HTR-8/SVneo (cell line): Measurements from ENCODE around the gene MAML3.
A peak's percentile ranks its signal among the peaks of the same experiment; 100 is the strongest.

ENCODE experiments used
- DNase-seq: peaks from one replicate; pipeline ENCODE4 v3.0.0; 2011; ENCODE audit warnings: low spot score, mixed read lengths; ENCODE audit not compliant: insufficient read length
- FAIRE-seq: peaks from 2 replicates; lab custom pipeline; 2011; peaks lifted over from hg19 to GRCh38; lab: Jason Lieb, UNC

MAML3 gene

GRCh38 chr4:139783741-139784484 is 370.1 kb downstream of the MAML3 start:
- FAIRE-seq (no peak), DNase-seq (no peak)

- FAIRE-seq (no peak), DNase-seq (no peak)
These were observed 371.0 kb downstream of the MAML3 start for GRCh38 chr4:139782926-139783522.

GRCh38 chr4:139781066-139781465 is 372.9 kb downstream of the MAML3 start:
- FAIRE-seq (no peak), DNase-seq (no peak)

- DNase-seq, result no peak
- no peak for FAIRE-seq
These were observed 374.3 kb downstream of the MAML3 start for GRCh38 chr4:139779691-139780090.

- DNase-seq, result no peak
- no peak for FAIRE-seq
These were observed 376.2 kb downstream of the MAML3 start for GRCh38 chr4:139777757-139778156.

GRCh38 chr4:139776235-139776634 is 377.7 kb downstream of the MAML3 start:
- DNase-seq (no peak), FAIRE-seq (no peak)

- no peak for FAIRE-seq
- no peak for DNase-seq
These were observed 379.1 kb downstream of the MAML3 start for GRCh38 chr4:139774759-139775487.

GRCh38 chr4:139773560-139774318 is 380.2 kb downstream of the MAML3 start:
- FAIRE-seq, result no peak
- no peak for DNase-seq

- FAIRE-seq (no peak), DNase-seq (no peak)
These were observed 383.6 kb downstream of the MAML3 start for GRCh38 chr4:139770361-139770760.

- FAIRE-seq (no peak), DNase-seq (no peak)
These were observed 384.6 kb downstream of the MAML3 start for GRCh38 chr4:139769364-139769763.

GRCh38 chr4:139768896-139769295 is 385.1 kb downstream of the MAML3 start:
- no peak for DNase-seq
- FAIRE-seq, result no peak

- DNase-seq (no peak), FAIRE-seq (no peak)
These were observed 385.6 kb downstream of the MAML3 start for GRCh38 chr4:139768366-139768765.

GRCh38 chr4:139767585-139767984 is 386.4 kb downstream of the MAML3 start:
- no peak for DNase-seq
- no peak for FAIRE-seq

- no peak for DNase-seq
- FAIRE-seq, result no peak
These were observed 386.8 kb downstream of the MAML3 start for GRCh38 chr4:139767168-139767567.

GRCh38 chr4:139764686-139765310 is 389.2 kb downstream of the MAML3 start:
- no peak for FAIRE-seq
- DNase-seq, result no peak

- no peak for DNase-seq
- FAIRE-seq, result peak; percentile 16
These were observed 389.8 kb downstream of the MAML3 start for GRCh38 chr4:139764182-139764581.

- DNase-seq, result no peak
- no peak for FAIRE-seq
These were observed 390.3 kb downstream of the MAML3 start for GRCh38 chr4:139763672-139764071.

- DNase-seq, result no peak
These were observed 390.8 kb downstream of the MAML3 start for GRCh38 chr4:139763205-139763604.

GRCh38 chr4:139762720-139763119 is 391.3 kb downstream of the MAML3 start:
- DNase-seq, result no peak
- no peak for FAIRE-seq

More at GRCh38 chr4:139763205-139763604, 390.8 kb downstream of the MAML3 start:
- FAIRE-seq, result no peak

- DNase-seq, result peak; percentile 41
- no peak for FAIRE-seq
These were observed 392.5 kb downstream of the MAML3 start for GRCh38 chr4:139761461-139761860.
